HFF-Myc (cell line): Measurements from ENCODE around the gene AMD1.
A peak's percentile ranks its signal among the peaks of the same experiment; 100 is the strongest.

Experiments used
- DNase-seq: peaks from one replicate; pipeline ENCODE4 v3.0.0-alpha.2; 2011; ENCODE audit warnings: low read depth; ENCODE audit errors: extremely low read depth
- H3K4me3 ChIP-seq: replicated peaks from 2 replicates; pipeline ENCODE4 v1.5.1; 2011; ENCODE audit warnings: low read depth, mild to moderate bottlenecking, control low read depth, low read length
- CTCF ChIP-seq: IDR thresholded peaks from 2 replicates; pipeline ENCODE4 v1.5.1; 2012; ENCODE audit warnings: mild to moderate bottlenecking, low read depth, low read length, control low read depth; ENCODE audit errors: missing control alignments

Gene AMD1

GRCh38 chr6:110877569-110877968 is 3.0 kb downstream of the AMD1 start:
- H3K4me3 ChIP-seq: peak overlapping the region; percentile 79
- no peak for DNase-seq
- no peak for TF ChIP-seq CTCF

- peak overlapping the region; percentile 79 for H3K4me3 ChIP-seq
- no peak for DNase-seq
- TF ChIP-seq CTCF: peak; percentile 58
These were observed 4.4 kb downstream of the AMD1 start for GRCh38 chr6:110878751-110879522.

- H3K4me3 ChIP-seq: no peak overlapping the region
- TF ChIP-seq CTCF: no peak
- no peak for DNase-seq
These were observed 6.1 kb downstream of the AMD1 start for GRCh38 chr6:110880651-110881050.

GRCh38 chr6:110881546-110882273 is 7.1 kb downstream of the AMD1 start:
- TF ChIP-seq CTCF: no peak
- no peak for DNase-seq
- no peak overlapping the region for H3K4me3 ChIP-seq

- DNase-seq: no peak
- H3K4me3 ChIP-seq: no peak overlapping the region
- no peak for TF ChIP-seq CTCF
These were observed 7.7 kb downstream of the AMD1 start for GRCh38 chr6:110882274-110882619.

GRCh38 chr6:110882824-110883554 is 8.4 kb downstream of the AMD1 start:
- H3K4me3 ChIP-seq: no peak overlapping the region
- DNase-seq: no peak
- TF ChIP-seq CTCF: no peak
